ENCODE results near the gene CD53. TPM values are rescaled to one million over a fixed set of nuclear protein-coding genes. Genes with fewer than 3 reads are reported as not detected.

The CD53 gene
- total and polyA plus RNA-seq, 9 of the 15 experiments (the other 6 are each of a cell fraction or from before 2014, with no cell fraction given), result 63.5 to 220 (median 131) TPM

DNA sequence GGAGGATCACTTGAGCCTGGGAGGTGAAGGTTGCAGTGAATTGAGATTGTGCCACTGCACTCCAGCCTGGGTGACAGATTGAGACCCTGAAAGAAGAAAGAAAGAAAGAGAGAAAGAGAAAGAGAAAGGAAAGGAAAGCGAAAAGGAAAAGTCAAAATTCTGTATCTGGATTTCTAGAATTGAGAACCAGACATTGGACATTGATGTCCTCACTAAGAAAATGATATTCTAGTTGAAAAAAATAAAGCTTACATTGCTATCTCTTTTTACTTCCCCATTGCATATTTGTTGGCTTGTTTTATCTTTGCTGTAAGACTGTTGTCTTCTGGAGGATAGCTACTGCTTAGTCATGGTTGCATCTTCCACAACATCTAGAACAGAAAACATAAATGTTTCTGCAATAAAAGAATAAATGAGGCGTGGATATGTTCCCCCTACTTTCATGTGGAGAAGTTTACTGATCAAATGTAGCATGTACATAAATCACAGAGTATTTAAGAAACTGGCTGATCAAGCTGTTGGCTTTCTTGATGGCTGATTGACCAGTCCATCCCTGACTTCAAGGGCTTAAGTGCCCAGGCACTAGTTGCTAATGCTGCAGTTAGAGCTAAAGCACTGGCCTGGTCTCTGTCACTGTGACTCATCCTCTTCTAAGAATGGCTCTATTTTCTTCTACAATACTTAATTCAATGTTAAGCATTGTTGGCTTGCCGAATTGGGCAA is 17.7 kb downstream of the CD53 start (continued):
- TF ChIP-seq, protein P1, sequence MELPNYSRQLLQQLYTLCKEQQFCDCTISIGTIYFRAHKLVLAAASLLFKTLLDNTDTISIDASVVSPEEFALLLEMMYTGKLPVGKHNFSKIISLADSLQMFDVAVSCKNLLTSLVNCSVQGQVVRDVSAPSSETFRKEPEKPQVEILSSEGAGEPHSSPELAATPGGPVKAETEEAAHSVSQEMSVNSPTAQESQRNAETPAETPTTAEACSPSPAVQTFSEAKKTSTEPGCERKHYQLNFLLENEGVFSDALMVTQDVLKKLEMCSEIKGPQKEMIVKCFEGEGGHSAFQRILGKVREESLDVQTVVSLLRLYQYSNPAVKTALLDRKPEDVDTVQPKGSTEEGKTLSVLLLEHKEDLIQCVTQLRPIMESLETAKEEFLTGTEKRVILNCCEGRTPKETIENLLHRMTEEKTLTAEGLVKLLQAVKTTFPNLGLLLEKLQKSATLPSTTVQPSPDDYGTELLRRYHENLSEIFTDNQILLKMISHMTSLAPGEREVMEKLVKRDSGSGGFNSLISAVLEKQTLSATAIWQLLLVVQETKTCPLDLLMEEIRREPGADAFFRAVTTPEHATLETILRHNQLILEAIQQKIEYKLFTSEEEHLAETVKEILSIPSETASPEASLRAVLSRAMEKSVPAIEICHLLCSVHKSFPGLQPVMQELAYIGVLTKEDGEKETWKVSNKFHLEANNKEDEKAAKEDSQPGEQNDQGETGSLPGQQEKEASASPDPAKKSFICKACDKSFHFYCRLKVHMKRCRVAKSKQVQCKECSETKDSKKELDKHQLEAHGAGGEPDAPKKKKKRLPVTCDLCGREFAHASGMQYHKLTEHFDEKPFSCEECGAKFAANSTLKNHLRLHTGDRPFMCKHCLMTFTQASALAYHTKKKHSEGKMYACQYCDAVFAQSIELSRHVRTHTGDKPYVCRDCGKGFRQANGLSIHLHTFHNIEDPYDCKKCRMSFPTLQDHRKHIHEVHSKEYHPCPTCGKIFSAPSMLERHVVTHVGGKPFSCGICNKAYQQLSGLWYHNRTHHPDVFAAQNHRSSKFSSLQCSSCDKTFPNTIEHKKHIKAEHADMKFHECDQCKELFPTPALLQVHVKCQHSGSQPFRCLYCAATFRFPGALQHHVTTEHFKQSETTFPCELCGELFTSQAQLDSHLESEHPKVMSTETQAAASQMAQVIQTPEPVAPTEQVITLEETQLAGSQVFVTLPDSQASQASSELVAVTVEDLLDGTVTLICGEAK (IDR thresholded peaks at IDR 0.05), result no peak
- TF ChIP-seq, protein P1 (CRISPR knock-in tag; IDR thresholded peaks at IDR 0.05), result no peak
- TF ChIP-seq SIN3A (IDR thresholded peaks at IDR 0.05; ENCODE audit: borderline replicate concordance in 2 of 2, control insufficient read depth in 1 of 2, low read depth in 2 of 2, low read length in 2 of 2) (no peak), XRCC5 (IDR thresholded peaks at IDR 0.05; ENCODE audit: low read depth, low read length) (no peak), HIVEP1 (CRISPR knock-in tag; IDR thresholded peaks at IDR 0.05) (no peak), ZNF586 (CRISPR knock-in tag; conservative IDR thresholded peaks at IDR 0.05) (no peak), CCAR2 (IDR thresholded peaks at IDR 0.05; ENCODE audit: low read depth, low read length) (no peak), FOS (IDR thresholded peaks at IDR 0.05; ENCODE audit: extremely low read depth, insufficient read length) (no peak), SAFB2 (IDR thresholded peaks at IDR 0.05; ENCODE audit: borderline replicate concordance, low read depth, low read length, severe bottlenecking) (no peak), PHB (CRISPR knock-in tag; IDR thresholded peaks at IDR 0.05) (no peak)
- TF ChIP-seq, protein P2, sequence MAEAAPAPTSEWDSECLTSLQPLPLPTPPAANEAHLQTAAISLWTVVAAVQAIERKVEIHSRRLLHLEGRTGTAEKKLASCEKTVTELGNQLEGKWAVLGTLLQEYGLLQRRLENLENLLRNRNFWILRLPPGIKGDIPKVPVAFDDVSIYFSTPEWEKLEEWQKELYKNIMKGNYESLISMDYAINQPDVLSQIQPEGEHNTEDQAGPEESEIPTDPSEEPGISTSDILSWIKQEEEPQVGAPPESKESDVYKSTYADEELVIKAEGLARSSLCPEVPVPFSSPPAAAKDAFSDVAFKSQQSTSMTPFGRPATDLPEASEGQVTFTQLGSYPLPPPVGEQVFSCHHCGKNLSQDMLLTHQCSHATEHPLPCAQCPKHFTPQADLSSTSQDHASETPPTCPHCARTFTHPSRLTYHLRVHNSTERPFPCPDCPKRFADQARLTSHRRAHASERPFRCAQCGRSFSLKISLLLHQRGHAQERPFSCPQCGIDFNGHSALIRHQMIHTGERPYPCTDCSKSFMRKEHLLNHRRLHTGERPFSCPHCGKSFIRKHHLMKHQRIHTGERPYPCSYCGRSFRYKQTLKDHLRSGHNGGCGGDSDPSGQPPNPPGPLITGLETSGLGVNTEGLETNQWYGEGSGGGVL (CRISPR knock-in tag; IDR thresholded peaks at IDR 0.05), result no peak
- TF ChIP-seq, protein P3, sequence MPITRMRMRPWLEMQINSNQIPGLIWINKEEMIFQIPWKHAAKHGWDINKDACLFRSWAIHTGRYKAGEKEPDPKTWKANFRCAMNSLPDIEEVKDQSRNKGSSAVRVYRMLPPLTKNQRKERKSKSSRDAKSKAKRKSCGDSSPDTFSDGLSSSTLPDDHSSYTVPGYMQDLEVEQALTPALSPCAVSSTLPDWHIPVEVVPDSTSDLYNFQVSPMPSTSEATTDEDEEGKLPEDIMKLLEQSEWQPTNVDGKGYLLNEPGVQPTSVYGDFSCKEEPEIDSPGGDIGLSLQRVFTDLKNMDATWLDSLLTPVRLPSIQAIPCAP (CRISPR knock-in tag; IDR thresholded peaks at IDR 0.05; ENCODE audit: borderline replicate concordance), result no peak
- TF ChIP-seq, protein P4, sequence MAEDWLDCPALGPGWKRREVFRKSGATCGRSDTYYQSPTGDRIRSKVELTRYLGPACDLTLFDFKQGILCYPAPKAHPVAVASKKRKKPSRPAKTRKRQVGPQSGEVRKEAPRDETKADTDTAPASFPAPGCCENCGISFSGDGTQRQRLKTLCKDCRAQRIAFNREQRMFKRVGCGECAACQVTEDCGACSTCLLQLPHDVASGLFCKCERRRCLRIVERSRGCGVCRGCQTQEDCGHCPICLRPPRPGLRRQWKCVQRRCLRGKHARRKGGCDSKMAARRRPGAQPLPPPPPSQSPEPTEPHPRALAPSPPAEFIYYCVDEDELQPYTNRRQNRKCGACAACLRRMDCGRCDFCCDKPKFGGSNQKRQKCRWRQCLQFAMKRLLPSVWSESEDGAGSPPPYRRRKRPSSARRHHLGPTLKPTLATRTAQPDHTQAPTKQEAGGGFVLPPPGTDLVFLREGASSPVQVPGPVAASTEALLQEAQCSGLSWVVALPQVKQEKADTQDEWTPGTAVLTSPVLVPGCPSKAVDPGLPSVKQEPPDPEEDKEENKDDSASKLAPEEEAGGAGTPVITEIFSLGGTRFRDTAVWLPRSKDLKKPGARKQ (CRISPR knock-in tag; IDR thresholded peaks at IDR 0.05), result no peak

All from K562 (cell line).